ENCODE data around the gene HMGN3. TPM values are rescaled to one million over a fixed set of nuclear protein-coding genes. Genes with fewer than 3 reads are reported as not detected.

HMGN3 gene
- total RNA-seq, 1 donor = 13.4 TPM

- H3K9me3 ChIP-seq (ENCODE audit: low read depth, low read length) = no peaks in the 10 kb centered on the region
- peak; percentile 28 for TF ChIP-seq CTCF (IDR thresholded peaks at IDR 0.05; ENCODE audit: extremely low read depth, low read depth, low read length)
- H3K27ac ChIP-seq (ENCODE audit: low read depth, low read length) = no peak overlapping the region
- H3K4me3 ChIP-seq (ENCODE audit: insufficient read depth, low read length) = no peak overlapping the region
- no peak overlapping the region for H3K4me2 ChIP-seq (ENCODE audit: insufficient read depth, low read length)
- H2AFZ ChIP-seq (ENCODE audit: low read length) = no peak overlapping the region
- H3K27me3 ChIP-seq (ENCODE audit: insufficient read depth, low read length) = no peaks in the 10 kb centered on the region
- no peaks in the 10 kb centered on the region for H3K79me2 ChIP-seq (ENCODE audit: insufficient read depth, low read length)
- no peaks in the 10 kb centered on the region for H4K20me1 ChIP-seq (ENCODE audit: insufficient read depth, low read length)
- no peaks in the 10 kb centered on the region for H3K36me3 ChIP-seq (ENCODE audit: insufficient read depth, low read length)
- no peak for DNase-seq (ENCODE audit: insufficient read length, low spot score, missing footprints)
- no peaks in the 10 kb centered on the region for H3K4me1 ChIP-seq (ENCODE audit: insufficient read depth, low read length)
Measured at GRCh38 chr6:79250107-79250514, 15.6 kb upstream of the HMGN3 start.

DNA sequence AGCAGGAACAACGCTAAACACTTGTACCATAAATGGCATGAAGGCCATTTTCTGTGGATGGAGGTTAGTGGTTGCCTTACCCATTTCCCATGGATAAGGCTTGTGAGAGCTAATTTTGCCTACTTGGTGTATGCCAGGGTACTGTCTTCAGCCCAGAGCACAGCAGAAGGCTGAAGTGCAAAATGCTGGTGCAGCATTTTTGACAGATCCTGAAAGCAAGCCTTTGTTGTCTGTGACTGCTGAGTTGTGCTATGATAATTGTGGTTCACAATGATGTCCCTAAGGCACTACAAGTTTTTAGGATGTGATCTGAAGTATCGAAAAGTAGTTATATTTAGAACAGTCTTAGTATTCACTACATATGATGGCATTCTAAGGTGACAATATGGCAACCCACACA is 14.7 kb upstream of the HMGN3 start:
- no peaks in the 10 kb centered on the region for H3K9me3 ChIP-seq (ENCODE audit: low read depth, low read length)
- no peaks in the 10 kb centered on the region for H3K79me2 ChIP-seq (ENCODE audit: insufficient read depth, low read length)
- TF ChIP-seq CTCF (IDR thresholded peaks at IDR 0.05; ENCODE audit: extremely low read depth, low read depth, low read length) = no peak
- no peaks in the 10 kb centered on the region for H3K4me1 ChIP-seq (ENCODE audit: insufficient read depth, low read length)
- H3K4me3 ChIP-seq (ENCODE audit: insufficient read depth, low read length) = no peak overlapping the region
- H3K27me3 ChIP-seq (ENCODE audit: insufficient read depth, low read length) = no peaks in the 10 kb centered on the region
- H4K20me1 ChIP-seq (ENCODE audit: insufficient read depth, low read length) = no peaks in the 10 kb centered on the region
- H3K36me3 ChIP-seq (ENCODE audit: insufficient read depth, low read length) = no peaks in the 10 kb centered on the region
- no peak overlapping the region for H3K4me2 ChIP-seq (ENCODE audit: insufficient read depth, low read length)
- H3K27ac ChIP-seq (ENCODE audit: low read depth, low read length) = no peak overlapping the region
- DNase-seq (ENCODE audit: insufficient read length, low spot score, missing footprints) = no peak
- no peak overlapping the region for H2AFZ ChIP-seq (ENCODE audit: low read length)

- no peak for DNase-seq (ENCODE audit: insufficient read length, low spot score, missing footprints)
- Histone ChIP-seq H3K4me3 (ENCODE audit: insufficient read depth, low read length) (no peak overlapping the region), H3K79me2 (ENCODE audit: insufficient read depth, low read length) (no peaks in the 10 kb centered on the region)
Measured at GRCh38 chr6:79246891-79247290, 12.4 kb upstream of the HMGN3 start.

DNA sequence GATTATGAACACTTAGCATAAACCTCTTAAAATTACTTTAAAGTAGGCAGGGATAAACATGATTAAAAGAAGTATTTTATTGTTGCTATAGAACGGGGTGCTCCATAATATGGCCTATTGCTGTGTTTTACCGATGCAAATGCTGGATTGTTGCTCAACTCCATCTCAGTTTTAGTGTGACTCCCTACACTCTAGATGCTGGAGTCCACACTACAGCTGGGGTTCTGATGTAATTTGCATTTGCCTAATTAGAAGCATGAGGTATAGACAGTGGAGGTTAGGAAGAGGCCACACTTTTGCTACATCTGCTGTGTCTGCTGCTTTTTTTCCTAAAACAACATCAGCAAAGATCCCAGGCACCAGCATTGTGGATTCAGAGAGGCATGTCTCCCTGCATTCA is 6.7 kb upstream of the HMGN3 start:
- no peak for TF ChIP-seq CTCF (IDR thresholded peaks at IDR 0.05; ENCODE audit: extremely low read depth, low read depth, low read length)
- no peaks in the 10 kb centered on the region for H4K20me1 ChIP-seq (ENCODE audit: insufficient read depth, low read length)
- no peaks in the 10 kb centered on the region for H3K9me3 ChIP-seq (ENCODE audit: low read depth, low read length)
- no peaks in the 10 kb centered on the region for H3K27me3 ChIP-seq (ENCODE audit: insufficient read depth, low read length)
- no peak overlapping the region for H3K4me3 ChIP-seq (ENCODE audit: insufficient read depth, low read length)
- no peak overlapping the region for H2AFZ ChIP-seq (ENCODE audit: low read length)
- H3K36me3 ChIP-seq (ENCODE audit: insufficient read depth, low read length) = no peaks in the 10 kb centered on the region
- H3K27ac ChIP-seq (ENCODE audit: low read depth, low read length) = no peak overlapping the region
- no peaks in the 10 kb centered on the region for H3K4me1 ChIP-seq (ENCODE audit: insufficient read depth, low read length)
- no peak overlapping the region for H3K4me2 ChIP-seq (ENCODE audit: insufficient read depth, low read length)
- no peaks in the 10 kb centered on the region for H3K79me2 ChIP-seq (ENCODE audit: insufficient read depth, low read length)
- DNase-seq (ENCODE audit: insufficient read length, low spot score, missing footprints) = no peak

More at GRCh38 chr6:79246891-79247290, 12.4 kb upstream of the HMGN3 start:
- H2AFZ ChIP-seq (ENCODE audit: low read length) = no peak overlapping the region
- no peaks in the 10 kb centered on the region for H4K20me1 ChIP-seq (ENCODE audit: insufficient read depth, low read length)
- TF ChIP-seq CTCF (IDR thresholded peaks at IDR 0.05; ENCODE audit: extremely low read depth, low read depth, low read length) = no peak
- no peak overlapping the region for H3K4me2 ChIP-seq (ENCODE audit: insufficient read depth, low read length)
- no peaks in the 10 kb centered on the region for H3K27me3 ChIP-seq (ENCODE audit: insufficient read depth, low read length)
- no peaks in the 10 kb centered on the region for H3K4me1 ChIP-seq (ENCODE audit: insufficient read depth, low read length)
- H3K36me3 ChIP-seq (ENCODE audit: insufficient read depth, low read length) = no peaks in the 10 kb centered on the region
- H3K27ac ChIP-seq (ENCODE audit: low read depth, low read length) = no peak overlapping the region
- H3K9me3 ChIP-seq (ENCODE audit: low read depth, low read length) = no peaks in the 10 kb centered on the region
